Caco-2 (cell line): ENCODE data around the gene RAB7B. TPM values are rescaled to one million over a fixed set of nuclear protein-coding genes. Genes with fewer than 3 reads are reported as not detected.

Source experiments
- BruUV-seq: library from RNA; stranded (reverse); fragments of 400-500 nt; replicated peaks from 2 replicates; lab custom pipeline; 2021; lab: Mats Ljungman, UMichigan
- CTCF ChIA-PET: fragments of 300-600 bp; sonication (Branson Sonifier 250); formaldehyde crosslinking; loops from one replicate; lab custom pipeline; 2022; ENCODE audit warnings: antibody characterized with exemption; lab: Charles Lee
- POLR2A ChIA-PET: fragments of 300-600 bp; sonication (Branson Sonifier 250); formaldehyde crosslinking; loops from one replicate; lab custom pipeline; 2022; ENCODE audit warnings: antibody characterized with exemption; lab: Charles Lee
- DNase-seq, 2 experiments: peaks; one replicate each; pipeline versions ENCODE4 v3.0.0 to v3.0.0-alpha.2; 2020 to 2022
- H3K27me3 ChIP-seq: replicated peaks from 2 replicates; pipeline ENCODE4 v1.6.0; 2011; ENCODE audit warnings: low read length; ENCODE audit not compliant: control insufficient read depth, insufficient read depth
- H3K36me3 ChIP-seq: 2 replicates; pipeline ENCODE4 v1.5.1; 2011; ENCODE audit warnings: low read length; ENCODE audit not compliant: control insufficient read depth, insufficient read depth
- H3K4me1 ChIP-seq: fragments of 250-450 bp; sonication (Bioruptor Pico); 2 replicates; pipeline ENCODE4 v1.5.1; 2020; ENCODE audit warnings: mild to moderate bottlenecking
- H3K4me3 ChIP-seq: 2 replicates; pipeline ENCODE4 v1.5.1; 2011; ENCODE audit warnings: low read depth, mild to moderate bottlenecking, control low read depth, low read length
- H3K9me3 ChIP-seq: fragments of 250-450 bp; sonication (Bioruptor Pico); 2 replicates; pipeline ENCODE4 v1.5.1; 2020; ENCODE audit warnings: mild to moderate bottlenecking, moderate library complexity
- H3K27ac Mint-ChIP-seq: one replicate; pipeline ENCODE4 v1.8.0; 2022; ENCODE audit warnings: mixed read lengths; ENCODE audit not compliant: unreplicated experiment
- H3K27me3 Mint-ChIP-seq: one replicate; pipeline ENCODE4 v1.8.0; 2022; ENCODE audit warnings: mixed read lengths; ENCODE audit not compliant: insufficient read depth, unreplicated experiment
- H3K36me3 Mint-ChIP-seq: one replicate; pipeline ENCODE4 v1.8.0; 2022; ENCODE audit warnings: mild to moderate bottlenecking, mixed read lengths; ENCODE audit not compliant: insufficient read depth, unreplicated experiment
- H3K4me1 Mint-ChIP-seq: one replicate; pipeline ENCODE4 v1.8.0; 2022; ENCODE audit warnings: low read depth, mixed read lengths; ENCODE audit not compliant: unreplicated experiment
- H3K4me3 Mint-ChIP-seq: one replicate; pipeline ENCODE4 v1.8.0; 2022; ENCODE audit warnings: mild to moderate bottlenecking, moderate library complexity, mixed read lengths; ENCODE audit not compliant: unreplicated experiment
- H3K9me3 Mint-ChIP-seq: one replicate; pipeline ENCODE4 v1.8.0; 2022; ENCODE audit warnings: mixed read lengths; ENCODE audit not compliant: unreplicated experiment
- CTCF ChIP-seq, 2 experiments: fragments of 200-600 bp in 1 of 2; IDR thresholded peaks; 1 replicate in 1 of 2; 2 replicates in 1 of 2; pipeline versions ENCODE4 v1.5.1 to v1.8.0; 2011 to 2022; ENCODE audit warnings: antibody characterized with exemption in 1 of 2, control low read depth in 1 of 2, inconsistent platforms in 1 of 2, low read depth in 1 of 2, low read length in 1 of 2, mild to moderate bottlenecking in 1 of 2, moderate library complexity in 1 of 2; ENCODE audit not compliant: insufficient read depth in 1 of 2, severe bottlenecking in 1 of 2, unreplicated experiment in 1 of 2
- intact Hi-C: fragments of 100-400 bp; cut with micrococcal nuclease; formaldehyde crosslinking; loops from one replicate; pipeline ENCODE4 v1.10.0; 2022; ENCODE audit not compliant: unreplicated experiment
- total RNA-seq: library from RNA; stranded (reverse); gene quantifications from 2 replicates; pipeline ENCODE4 v1.2.3, GENCODE V29; 2022

Gene RAB7B
- total RNA-seq, 1 experiment from 2014 or later, result not detected

- Mint-ChIP-seq H3K27ac (no peak overlapping the region), H3K4me1 (no peaks in the 10 kb centered on the region), H3K9me3 (no peaks in the 10 kb centered on the region), H3K4me3 (no peak overlapping the region), H3K36me3 (no peaks in the 10 kb centered on the region), H3K27me3 (peaks cover 16% of the 10 kb centered on the region)
- no TSS peak for BruUV-seq
- Histone ChIP-seq H3K9me3 (no peaks in the 10 kb centered on the region), H3K4me3 (no peak overlapping the region), H3K36me3 (no peaks in the 10 kb centered on the region), H3K27me3 (no peaks in the 10 kb centered on the region; the same call in none of the 2 replicates), H3K4me1 (no peaks in the 10 kb centered on the region)
- CTCF ChIA-PET, result interaction anchor here (1.6 kb wide), 1 partner anchor 14 kb away, joined by 8 read pairs; no protein-coding TSS in a partner anchor
- TF ChIP-seq CTCF (IDR thresholded peaks at IDR 0.05; ENCODE audit: insufficient read depth in 1 of 2, low read depth in 1 of 2, low read length in 1 of 2, severe bottlenecking in 1 of 2, unreplicated experiment in 1 of 2), result no peak
- no peak for DNase-seq
- POLR2A ChIA-PET, result no interaction called here
- intact Hi-C loops, result loop anchor here (5.0 kb wide), 1 partner anchor 41 kb away; no protein-coding TSS in a partner anchor
Measured at GRCh38 chr1:205991237-205991636, 12.0 kb downstream of the RAB7B start.

GRCh38 chr1:205990226-205990625 is 13.0 kb downstream of the RAB7B start:
- no TSS peak for BruUV-seq
- H3K27me3 ChIP-seq, result no peaks in the 10 kb centered on the region; the same call in none of the 2 replicates
- Mint-ChIP-seq H3K36me3 (no peaks in the 10 kb centered on the region), H3K9me3 (no peaks in the 10 kb centered on the region), H3K27ac (no peak overlapping the region), H3K4me3 (no peak overlapping the region), H3K4me1 (no peaks in the 10 kb centered on the region), H3K27me3 (peaks cover 16% of the 10 kb centered on the region)
- no peak overlapping the region for H3K4me3 ChIP-seq
- intact Hi-C loops, result loop anchor here (5.0 kb wide), 1 partner anchor 42 kb away; no protein-coding TSS in a partner anchor
- H3K36me3 ChIP-seq, result no peaks in the 10 kb centered on the region
- TF ChIP-seq CTCF (IDR thresholded peaks at IDR 0.05; ENCODE audit: insufficient read depth in 1 of 2, low read depth in 1 of 2, low read length in 1 of 2, severe bottlenecking in 1 of 2, unreplicated experiment in 1 of 2), result no peak
- H3K4me1 ChIP-seq, result no peaks in the 10 kb centered on the region
- POLR2A ChIA-PET, result no interaction called here
- CTCF ChIA-PET, result no interaction called here
- no peak for DNase-seq
- H3K9me3 ChIP-seq, result no peaks in the 10 kb centered on the region

- H3K36me3 Mint-ChIP-seq, result no peaks in the 10 kb centered on the region
- CTCF ChIA-PET, result interaction anchor here (0.7 to 0.8 kb wide), 2 partner anchors 13 to 117 kb away, joined by 3 read pairs; no protein-coding TSS in a partner anchor
- no peaks in the 10 kb centered on the region for H3K9me3 ChIP-seq
- DNase-seq, result no peak
- POLR2A ChIA-PET, result no interaction called here
- no peaks in the 10 kb centered on the region; the same call in none of the 2 replicates for H3K27me3 ChIP-seq
- peaks cover 16% of the 10 kb centered on the region for H3K27me3 Mint-ChIP-seq
- BruUV-seq, result no TSS peak
- H3K36me3 ChIP-seq, result no peaks in the 10 kb centered on the region
- H3K4me3 Mint-ChIP-seq, result no peak overlapping the region
- TF ChIP-seq CTCF (IDR thresholded peaks at IDR 0.05; ENCODE audit: insufficient read depth in 1 of 2, low read depth in 1 of 2, low read length in 1 of 2, severe bottlenecking in 1 of 2, unreplicated experiment in 1 of 2), result no peak
- H3K4me3 ChIP-seq, result no peak overlapping the region
- no peaks in the 10 kb centered on the region for H3K4me1 ChIP-seq
- intact Hi-C loops, result loop anchor here (5.0 kb wide), 1 partner anchor 43 kb away; no protein-coding TSS in a partner anchor
- H3K9me3 Mint-ChIP-seq, result no peaks in the 10 kb centered on the region
- H3K4me1 Mint-ChIP-seq, result no peaks in the 10 kb centered on the region
- H3K27ac Mint-ChIP-seq, result no peak overlapping the region
Measured at GRCh38 chr1:205989786-205990185, 13.4 kb downstream of the RAB7B start.
